Inflammatory macrophage (primary cell): ENCODE results near the gene PPP2R3C.
"Not testable (repeated sequence)": the region's sequence is repeated elsewhere in the genome, so short reads cannot be mapped to it uniquely, and the experiment has no call there.

Experiments
- DNase-seq, 2 donors: peaks; one replicate each; pipeline ENCODE4 v3.0.0-alpha.2; 2020 to 2022

PPP2R3C gene

DNA sequence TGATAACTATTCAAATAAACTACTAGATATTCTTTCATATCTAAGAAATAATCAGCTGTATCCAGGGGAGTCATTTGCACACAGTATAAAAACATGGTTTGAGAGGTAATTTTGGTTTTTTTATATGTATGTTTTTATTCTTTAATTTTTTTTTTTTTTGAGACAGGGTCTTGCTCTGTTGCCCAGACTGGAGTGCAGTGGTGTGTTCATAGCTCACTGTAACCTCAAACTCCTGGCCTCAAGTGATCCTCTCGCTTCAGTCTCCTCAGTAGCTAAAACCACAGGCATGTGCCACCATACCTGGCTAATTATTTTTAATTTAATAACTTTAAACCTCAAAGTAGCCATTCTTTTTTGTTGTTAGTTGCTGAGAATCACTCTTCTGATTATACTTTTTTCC lies 2.3 kb upstream of the PPP2R3C start:
- no peak for DNase-seq

DNA sequence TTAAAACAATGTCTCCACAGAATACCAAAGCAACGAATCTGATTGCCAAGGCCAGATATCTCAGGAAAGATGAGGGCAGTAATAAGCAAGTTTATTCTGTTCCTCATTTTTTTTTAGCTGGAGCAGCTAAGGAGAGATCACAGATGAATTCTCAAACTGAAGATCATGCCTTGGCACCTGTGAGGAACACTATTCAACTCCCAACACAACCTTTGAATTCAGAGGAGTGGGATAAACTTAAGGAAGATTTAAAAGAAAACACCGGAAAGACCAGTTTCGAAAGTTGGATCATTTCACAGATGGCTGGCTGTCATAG lies 1.6 kb upstream of the PPP2R3C start:
- DNase-seq = no peak

DNA sequence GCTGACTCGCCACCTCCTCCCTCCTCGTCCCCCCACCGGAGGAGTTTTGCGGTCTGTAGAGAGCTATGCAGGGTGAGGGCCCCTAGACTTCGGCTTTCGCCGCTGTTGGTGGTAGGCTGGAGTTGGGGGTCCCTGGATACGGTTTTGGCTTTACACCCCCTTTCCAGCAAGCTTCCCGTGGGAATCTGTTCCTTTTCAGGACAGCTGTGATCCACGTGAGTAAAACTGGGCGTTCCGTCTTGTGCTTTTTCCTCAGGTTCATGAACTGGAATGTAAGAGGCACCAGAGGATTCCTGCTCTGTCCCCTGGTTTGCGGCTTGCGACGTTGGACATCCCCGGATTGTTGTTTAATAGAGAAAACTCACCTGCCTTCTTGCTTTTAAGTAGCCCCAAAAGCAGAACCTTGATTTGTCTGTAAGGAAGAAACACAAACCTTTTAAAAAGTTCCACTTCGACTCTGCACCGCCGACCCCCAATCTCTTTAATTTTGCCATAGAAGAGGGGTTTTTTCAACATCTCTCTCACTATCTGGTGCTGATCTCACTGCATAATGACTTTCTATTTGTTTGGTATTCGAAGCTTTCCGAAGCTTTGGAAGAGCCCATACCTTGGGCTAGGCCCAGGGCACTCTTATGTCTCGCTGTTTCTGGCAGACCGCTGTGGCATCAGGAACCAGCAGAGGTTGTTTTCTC lies 1.1 kb upstream of the PPP2R3C start:
- DNase-seq = no peak

DNA sequence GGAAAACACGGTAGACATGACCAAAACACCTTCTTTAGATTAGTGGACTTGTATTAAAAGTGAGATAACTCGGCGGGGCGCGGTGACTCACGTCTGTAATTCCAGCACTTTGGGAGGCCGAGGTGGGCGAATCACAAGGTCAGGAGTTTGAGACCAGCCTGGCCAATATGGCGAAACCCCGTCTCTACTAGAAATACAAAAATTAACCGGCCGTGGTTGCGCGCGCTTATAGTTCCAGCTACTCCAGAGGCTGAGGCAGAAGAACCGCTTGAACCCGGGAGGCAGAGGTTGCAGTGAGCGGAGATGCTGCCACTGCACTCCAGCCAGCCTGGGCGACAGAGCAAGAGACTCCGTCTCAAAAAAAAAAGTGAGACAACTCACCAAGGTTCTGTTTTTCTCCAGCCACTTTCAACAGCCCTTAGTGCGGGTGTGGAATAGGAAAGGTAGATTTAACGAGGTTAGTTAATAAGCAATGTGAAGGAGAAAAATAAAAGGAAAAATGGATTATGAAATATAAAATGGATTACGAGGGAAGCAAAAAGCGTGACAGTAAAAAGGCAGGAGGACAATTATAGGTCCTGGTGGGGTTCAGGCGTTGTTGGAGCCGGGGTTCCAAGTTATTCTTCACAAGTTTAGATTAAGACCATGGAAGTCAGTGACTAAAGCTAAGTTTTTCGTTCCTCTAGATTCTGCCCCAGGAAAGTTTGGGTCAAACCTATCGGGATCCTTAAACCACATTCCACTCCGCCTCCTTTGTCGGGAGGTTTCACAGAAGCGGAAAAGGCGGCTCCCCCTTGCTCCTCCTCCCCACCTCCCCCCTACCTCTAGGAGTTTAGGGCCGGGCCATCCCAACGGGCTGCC lies 534 bp downstream of the PPP2R3C start:
- peak in 1 of 2 donors; percentile 22 for DNase-seq

DNA sequence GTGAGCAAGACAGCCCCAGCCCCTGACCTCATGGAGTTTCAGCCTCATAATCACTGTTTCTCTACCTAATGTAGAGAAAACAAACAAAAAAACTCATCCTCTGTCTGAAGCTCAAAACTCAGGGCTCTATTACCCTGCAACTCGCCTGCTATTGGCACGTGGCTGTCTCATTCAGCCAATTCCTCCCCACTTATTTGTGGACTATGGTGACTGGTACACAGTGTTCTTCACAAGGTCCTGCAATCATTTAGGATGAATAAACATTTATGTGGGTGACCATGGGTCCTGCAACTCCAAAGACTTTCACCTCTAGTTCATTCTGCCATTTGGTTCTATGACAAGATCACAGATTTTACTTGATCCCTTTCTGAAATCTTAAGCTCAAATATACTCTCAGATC lies 4.7 kb downstream of the PPP2R3C start:
- no peak for DNase-seq

DNA sequence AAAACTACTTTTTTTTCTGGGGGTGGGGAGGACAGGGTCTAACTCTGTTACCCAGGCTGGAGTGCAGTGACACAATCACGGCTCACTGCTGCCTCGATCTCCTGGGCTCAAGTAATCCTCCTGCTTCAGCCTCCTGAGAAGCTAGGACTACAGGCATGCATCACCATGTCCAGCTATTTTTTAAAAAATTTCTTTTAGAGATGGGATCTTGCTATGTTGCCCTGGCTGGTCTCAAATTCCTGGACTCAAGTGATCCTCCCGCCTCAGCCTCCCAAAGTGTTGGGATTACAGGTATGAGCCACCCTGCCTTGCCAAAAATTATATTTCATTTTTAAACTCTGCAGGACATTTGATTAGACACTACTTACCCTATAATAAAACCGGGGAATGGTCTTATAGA lies 5.5 kb downstream of the PPP2R3C start:
- no peak for DNase-seq

DNA sequence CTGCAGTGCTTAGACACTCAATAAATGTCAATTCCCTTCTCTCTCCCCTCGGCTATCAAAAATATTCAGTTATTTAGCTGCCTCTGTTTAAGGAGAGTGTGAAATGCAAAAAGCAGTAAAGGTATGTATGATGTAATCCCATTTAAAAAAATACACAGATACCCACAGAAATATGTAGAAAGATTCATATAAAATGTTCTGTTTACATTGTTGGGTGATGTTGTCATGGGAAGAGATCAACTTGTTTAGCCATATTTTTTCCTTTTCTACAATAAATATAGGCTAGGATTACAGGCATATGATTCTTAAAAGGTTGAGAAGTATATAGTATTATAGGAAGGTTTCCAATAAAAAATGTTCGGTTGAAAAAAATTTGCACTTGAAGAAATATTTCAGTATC lies 7.8 kb downstream of the PPP2R3C start:
- DNase-seq = no peak

DNA sequence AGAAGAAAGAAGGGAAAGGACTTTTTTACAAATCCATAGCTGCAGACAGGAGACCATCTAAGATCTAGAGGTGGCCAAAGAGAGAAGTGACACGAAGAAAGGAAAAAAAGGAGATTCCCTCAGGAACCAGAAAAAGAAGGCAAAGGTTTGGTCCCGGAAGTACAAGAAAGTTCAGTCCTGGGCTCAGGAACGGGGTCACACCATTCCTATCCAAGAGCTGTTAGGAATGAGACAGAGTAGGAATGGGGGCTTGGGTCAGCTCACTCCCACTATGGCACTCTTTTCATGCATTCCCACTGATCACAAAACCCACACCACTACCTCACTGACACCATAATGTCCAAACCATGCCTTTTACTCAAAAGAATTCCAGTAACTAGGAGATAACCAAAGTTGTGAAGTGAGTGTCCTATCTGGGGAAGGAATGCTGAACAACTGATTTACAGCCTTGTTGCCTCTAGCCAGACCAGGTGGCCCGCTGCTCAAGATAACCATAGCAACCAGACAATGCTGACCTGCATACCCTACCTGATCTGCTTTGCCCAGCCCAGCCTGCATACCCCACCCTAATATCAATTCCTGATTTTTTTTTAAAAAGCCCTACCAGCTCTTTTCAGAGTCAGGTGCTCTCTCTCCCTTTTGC lies 8.4 kb downstream of the PPP2R3C start:
- DNase-seq = no peak

DNA sequence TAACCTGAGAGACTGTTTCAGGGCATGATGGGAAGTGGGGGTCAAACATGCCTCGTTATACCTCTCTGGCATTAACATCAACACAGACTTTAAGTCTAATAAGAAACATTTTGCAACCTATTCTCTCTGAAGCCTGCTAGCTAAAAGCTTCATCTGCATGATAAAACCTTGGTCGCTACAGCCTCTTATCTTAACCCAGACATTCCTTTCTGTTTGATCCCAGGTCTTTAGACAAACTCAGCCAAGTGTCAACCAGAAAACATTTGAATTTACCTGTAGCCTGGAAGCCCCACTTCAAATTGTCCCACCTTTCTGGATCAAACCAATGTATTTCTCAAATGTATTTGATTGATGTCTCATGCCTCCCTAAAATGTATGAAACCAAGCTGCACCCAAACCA lies 9.1 kb downstream of the PPP2R3C start:
- DNase-seq = no peak

DNA sequence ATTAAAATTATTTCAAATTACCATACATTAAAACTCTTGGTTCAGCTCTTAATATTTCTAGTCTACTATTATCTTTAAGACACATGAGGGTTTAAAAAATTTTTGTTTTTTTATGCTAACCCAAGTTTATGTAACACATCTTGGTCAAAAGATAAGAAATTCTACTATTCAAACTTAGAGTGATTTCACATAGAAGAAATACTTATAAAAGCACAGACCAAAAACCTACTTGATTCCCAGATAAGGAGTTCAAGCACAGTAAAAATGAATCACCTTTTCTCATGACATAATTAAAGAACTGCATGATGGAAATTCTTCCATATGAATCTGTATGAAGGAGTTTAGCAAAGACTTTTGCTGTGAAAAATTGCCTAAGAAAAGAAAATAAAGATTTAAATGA lies 13.9 kb downstream of the PPP2R3C start:
- no peak for DNase-seq

DNA sequence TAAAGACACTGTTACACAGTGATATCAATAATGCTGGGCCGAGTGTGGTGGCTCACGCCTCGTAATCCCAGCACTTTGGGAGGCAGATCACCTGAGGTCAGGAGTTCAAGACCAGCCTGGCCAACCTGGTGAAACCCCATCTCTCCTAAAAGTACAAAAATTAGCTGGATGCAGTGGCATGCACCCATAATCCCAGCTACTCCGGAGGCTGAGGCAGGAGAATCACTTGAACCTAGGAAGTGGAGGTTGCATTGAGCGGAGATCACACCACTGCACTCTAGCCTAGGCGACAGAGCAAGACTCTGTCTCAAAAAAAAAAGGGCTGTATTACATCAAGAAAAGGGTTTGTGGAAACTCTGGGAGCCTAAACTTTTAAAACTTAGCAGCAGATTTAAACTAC lies 27.1 kb downstream of the PPP2R3C start:
- not testable (repeated sequence) for DNase-seq

DNA sequence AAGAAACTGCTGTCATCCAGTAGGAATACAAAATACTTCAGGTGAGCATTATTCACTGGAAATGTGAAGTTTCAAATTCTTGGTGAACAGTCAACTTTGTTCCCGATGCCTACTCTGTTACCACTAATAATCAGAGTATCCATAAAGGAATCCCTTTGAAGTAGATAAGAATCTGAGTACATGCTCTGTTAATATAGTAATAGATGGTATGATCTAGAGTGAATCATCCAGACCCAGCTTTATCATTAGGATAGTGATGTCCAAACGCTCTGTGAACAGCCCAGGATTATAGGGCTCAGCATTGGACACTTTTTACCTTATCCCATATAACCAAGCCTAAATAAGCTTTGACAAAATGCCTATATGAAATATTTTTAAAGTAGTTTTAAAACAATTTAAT lies 33.3 kb downstream of the PPP2R3C start:
- DNase-seq = no peak

DNA sequence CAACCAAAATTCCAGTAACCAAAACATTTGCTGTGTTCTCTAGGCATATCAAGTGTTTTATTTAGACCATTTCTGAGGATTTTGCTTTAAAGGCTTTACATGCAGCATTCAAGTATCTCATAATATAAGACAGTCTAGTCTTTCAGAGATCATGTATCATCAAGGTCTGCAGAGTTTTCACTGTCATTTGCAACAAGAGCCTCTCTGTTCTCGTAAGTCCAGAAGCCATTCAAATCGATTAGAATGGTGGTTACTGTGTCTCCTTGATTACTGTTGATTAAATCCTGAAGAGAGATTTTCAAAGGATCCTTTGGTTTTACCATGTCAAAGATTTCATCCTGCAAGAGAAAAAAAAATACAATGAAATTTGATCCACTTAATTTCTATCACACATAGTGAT lies 36.3 kb downstream of the PPP2R3C start:
- DNase-seq = no peak

DNA sequence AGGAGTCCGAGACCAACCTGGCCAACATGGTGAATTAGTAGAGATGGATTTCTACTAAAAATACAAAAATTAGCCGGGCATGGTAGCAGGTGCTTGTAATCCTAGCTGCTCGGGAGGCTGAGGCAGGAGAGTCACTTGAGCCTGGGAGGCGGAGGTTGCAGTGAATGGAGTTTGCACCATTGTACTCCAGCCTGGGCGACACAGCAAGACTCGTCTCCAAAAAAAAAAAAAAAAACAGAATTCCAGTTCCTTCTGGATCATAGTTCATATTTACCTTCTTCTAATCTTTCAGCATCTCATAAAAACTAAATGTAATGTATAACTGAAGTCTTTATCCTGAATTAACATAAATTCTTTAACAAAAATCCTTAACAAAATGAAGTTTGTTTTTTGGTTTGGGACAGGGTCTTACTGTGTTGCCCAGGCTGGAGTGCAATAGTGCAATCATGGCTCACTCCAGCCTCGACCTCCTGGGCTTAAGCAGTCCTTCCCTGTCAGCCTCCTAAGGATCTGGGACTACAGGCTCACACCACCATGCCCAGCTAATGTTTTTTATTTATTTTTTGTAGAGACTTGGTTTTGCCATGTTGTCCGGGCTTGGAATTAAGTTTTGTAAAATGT lies 38.1 kb downstream of the PPP2R3C start:
- no peak for DNase-seq

DNA sequence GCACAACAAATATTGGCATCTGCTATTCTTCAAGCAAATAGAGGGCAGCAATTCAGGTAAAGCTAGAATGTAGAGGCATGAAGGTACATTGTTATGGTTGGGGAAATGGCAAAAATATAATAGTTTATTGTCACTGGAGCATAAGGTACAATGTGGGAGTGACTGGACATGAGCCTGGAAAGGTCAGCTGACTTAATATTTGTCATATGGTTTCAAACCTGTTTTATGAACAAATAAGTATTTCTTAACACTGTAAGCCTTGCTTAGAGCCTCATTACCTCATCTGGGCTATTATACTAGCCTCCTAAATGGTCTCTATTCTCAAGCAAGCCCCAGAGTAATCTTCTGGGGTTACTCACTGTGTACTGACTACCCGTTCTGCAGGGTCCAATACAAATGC lies 42.0 kb downstream of the PPP2R3C start:
- peak; percentile 1 to 7 for DNase-seq

DNA sequence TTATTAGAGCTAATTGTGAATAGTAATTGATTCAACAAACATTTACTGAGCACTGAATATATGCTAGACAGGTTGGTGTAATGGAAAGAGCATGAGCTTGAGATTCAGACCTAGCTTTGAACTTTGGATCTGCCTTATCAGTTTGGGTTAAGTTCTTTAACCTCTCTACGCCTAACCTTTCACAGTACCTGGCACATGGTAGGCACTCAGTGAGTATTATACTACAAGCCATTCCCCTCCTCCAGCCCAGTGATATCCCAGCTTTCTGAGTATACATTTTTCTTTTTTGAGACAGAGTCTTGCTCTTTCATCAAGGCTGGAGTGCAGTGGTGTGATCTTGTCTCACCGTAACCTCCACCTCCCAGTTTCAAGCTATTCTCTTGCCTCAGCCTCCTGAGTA lies 43.7 kb downstream of the PPP2R3C start:
- DNase-seq = no peak

DNA sequence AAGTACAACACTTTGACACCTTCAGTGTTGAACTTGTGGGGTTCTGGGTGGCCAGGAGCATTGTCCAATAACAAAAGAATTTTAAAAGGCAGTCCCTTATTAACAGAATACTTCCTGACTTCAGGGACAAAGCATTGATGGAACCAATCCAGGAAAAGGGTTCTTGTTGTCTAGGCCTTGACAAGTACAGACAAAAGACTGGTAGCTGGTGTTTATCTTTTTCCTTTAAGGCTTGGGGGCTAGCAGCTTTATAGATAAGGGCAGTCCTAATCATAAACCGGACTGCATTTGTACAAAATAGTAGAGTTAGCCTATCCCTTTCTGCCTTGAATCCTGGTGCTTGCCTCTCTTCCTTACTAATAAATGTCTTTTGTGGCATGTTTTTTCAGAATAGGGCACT lies 48.3 kb downstream of the PPP2R3C start:
- DNase-seq = no peak

DNA sequence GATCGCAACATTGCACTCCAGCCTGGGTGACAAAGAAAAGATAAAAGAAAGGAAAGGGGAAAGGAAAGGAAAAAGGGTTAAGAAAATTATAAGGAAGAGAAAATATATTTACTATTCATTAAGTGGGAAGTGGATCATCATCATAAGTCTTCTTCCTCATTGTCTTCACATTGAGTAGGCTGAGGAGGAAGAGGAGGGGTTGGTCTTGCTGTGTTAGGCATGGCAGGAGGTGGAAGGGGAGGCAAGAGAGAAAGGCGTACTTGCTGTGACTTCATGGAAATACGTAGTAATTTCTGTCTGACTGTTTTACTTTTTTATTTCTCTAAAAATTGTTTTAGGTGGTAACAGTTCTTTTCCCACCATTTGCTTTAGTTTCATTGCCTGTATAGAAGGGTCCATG lies 49.6 kb downstream of the PPP2R3C start:
- peak; percentile 47 to 63 for DNase-seq

DNA sequence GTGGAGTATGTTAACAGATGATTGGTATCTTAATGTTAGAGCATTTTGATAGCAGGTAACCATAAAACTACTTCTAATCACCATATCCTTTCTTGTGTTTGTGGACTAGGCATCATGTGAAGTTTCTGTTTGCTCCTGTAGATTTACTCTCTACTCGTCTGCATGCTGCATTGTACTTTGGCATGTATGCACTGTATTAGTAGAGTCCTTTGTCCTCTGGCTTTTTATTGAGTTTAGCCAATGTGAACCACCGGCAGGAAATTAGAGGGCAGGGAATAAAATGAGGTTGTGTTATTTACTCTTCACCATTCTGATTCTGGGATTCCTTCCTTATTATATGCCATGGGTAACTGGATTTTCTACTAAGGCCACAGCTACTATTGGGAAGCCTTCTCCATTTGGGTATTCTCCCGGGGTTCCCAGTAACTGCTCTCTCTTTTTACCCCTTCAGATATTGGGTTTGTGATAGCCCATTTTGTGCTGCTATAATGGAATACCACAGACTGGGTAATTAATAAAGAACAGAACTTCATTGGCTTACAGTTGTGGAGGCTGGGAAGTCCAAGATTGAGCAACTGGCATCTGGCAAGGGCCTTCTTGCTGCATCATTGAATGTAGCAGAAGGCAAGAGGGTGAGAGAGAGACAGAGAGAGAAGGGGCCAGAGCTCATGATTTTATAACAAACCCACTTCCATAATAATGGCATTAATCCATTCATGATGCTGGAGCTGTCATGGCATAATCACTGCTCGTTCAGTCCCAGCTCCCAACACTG lies 53.4 kb downstream of the PPP2R3C start:
- no peak for DNase-seq

DNA sequence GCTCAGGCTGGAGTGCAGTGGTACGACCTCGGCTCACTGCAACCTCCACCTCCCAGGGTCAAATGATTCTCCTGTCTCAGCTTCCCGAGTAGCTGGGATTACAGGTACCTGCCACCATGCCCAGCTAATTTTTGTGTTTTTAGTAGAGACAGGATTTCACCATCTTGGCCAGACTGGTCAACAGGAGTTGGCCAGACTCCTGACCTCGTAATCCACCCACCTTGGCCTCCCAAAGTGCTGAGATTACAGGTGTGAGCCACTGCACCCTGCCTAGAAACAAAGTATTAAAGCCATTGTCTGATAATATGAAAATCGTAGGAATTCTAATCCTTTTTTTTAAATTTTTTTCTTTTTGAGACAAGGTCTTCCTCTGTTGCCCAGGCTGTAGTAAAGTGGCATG lies 56.1 kb downstream of the PPP2R3C start:
- not testable (repeated sequence) for DNase-seq

DNA sequence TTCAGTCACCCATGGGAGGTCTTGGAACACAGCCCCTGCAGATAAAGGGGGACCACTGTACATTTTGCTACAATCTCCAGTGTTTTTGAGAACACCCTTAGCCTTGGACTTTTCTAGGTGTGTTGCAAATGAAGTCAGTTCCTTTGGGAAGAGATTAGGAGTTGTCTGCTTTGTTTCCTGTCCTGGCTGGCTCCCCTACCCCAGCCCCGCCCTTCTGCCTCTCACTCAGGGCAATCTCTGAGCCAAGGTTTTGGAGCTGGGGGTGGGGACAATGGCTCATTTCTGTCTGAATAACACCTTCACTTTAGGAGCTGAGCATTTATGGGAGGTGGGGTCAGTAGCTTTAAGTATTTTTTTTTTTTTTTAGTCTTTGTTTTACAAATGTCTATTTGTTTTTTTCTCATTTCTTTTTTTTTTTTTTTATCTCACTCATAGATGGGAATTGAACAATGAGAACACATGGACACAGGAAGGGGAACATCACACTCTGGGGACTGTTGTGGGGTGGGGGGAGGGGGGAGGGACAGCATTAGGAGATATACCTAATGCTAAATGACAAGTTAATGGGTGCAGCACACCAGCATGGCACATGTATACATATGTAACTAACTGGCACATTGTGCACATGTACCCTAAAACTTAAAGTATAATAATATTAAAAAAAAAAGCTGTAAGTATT lies 60.5 kb downstream of the PPP2R3C start:
- not testable (repeated sequence) for DNase-seq

DNA sequence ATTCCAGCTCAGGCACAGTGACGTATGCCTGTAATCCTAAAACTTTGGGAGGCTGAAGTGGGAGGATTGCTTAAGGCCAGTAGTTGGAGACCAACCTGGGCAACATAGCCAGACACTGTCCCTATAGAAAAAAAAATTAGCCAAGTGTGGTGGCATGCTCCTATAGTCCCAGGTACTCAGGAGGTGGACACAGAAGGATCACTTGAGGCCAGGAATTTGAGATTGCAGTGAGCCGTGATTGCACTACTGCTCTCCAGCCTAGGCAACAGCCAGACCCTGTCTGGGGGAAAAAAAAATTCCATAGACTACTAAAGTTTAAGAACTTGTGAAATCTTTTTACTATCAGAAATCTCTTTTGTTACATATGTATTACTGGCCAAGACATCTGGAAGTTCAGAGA lies 69.2 kb downstream of the PPP2R3C start:
- DNase-seq = no peak
